Measurements from ENCODE around the gene PHOX2B. TPM values are rescaled to one million over a fixed set of nuclear protein-coding genes. Genes with fewer than 3 reads are reported as not detected.
"Not testable (repeated sequence)": the region's sequence is repeated elsewhere in the genome, so short reads cannot be mapped to it uniquely, and the experiment has no call there.

The PHOX2B gene
- total RNA-seq, 1 donor from 2014 or later, result 0.26 TPM

DNA sequence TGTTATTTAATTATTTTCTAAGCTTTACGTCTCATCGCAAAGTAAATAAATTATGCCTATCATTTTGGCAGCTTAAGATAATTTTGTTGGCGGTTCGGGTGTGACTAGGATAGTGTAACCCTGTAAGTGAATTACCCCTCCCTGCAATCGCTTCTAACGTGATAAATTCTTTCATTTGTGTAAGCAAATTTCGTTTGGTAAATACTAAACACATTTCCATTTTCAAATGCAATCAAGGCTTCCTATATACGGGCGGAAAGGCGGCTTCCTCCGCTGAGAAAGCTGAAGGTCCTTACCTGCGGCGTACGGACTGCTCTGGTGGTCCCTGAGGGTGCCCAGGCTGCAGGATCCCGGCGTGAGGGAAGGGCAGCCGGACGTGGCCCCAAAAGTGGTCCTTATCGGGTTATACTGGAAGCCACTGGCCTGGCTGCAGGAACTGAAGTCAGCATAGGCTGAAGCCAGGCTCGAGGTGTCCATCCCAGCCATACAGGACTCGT lies 403 bp downstream of the PHOX2B start:
- no peak for DNase-seq (ENCODE audit: low spot score)

DNA sequence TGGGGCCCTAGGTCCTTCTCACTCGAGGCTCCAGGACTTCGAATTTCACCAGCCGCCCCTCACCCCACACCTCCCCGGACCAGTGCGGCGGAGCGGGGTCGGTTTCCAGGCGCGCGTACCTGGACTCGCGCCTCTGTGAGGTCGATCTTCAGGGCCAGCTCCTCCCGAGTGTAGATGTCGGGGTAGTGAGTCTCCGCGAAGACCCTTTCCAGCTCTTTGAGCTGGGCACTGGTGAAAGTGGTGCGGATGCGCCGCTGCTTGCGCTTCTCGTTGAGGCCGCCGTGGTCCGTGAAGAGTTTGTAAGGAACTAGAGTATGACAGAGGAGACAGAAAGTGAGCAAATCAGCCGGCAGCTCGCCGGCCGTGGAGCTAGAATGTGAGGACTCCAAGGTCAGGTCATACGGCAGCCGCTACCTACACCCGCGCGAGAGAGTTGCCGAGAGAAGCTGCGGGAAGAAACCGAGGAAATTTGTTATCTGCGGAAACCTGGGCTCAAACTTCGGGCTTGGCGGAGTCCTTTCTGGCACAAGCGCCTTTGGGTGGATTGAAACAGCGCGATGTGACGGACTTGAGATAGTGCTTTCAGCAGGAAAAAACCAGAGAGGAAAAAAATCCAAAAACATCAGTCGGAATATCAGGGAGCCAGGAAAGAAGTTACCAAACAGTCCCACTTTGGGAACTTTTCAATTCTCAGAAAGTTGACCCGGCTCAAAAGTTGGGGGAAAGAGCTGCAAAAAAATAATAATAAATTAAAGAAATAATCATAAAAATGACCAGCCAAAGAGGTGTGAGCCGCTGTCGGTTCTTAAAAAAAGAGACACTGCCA lies 1.1 kb downstream of the PHOX2B start:
- DNase-seq (ENCODE audit: low spot score), result no peak

DNA sequence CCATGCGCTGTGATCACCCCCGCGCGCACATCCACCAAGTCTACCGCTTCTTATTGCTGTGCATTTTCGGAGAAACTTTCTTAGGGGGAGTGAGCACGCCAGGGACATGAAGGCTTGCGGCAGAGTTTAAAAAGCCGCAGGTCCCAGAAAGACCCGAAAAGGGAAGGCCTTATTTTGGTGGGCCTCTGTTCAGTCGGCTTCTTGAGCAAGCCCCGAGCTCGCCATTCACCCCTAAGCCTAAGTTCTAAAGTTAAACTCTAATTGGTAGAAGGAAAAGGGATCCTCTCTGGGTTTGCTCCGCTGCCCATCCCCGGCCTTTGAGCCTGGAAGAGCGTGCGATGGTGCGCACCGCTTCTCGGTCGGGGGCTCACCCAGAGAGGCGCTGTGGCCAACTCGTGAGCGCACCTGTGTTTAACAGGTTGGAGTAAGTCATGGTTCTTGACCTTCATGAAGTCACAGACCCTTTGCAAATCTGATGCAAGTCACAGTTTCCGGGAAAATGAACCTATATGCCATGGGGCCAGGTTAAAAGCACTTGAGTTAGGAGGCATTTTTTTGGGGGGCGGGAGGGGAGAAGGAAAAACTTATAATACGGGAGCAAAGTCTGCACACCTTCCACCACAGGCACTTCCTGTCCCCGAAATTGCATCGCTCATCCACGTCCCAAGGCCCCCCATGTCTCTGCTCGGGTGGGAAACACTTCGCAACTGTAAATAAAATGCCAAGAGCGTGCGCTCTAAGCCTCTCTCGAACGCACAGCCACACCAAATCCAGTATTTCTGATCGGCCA lies 1.9 kb downstream of the PHOX2B start:
- no peak for DNase-seq (ENCODE audit: low spot score)

DNA sequence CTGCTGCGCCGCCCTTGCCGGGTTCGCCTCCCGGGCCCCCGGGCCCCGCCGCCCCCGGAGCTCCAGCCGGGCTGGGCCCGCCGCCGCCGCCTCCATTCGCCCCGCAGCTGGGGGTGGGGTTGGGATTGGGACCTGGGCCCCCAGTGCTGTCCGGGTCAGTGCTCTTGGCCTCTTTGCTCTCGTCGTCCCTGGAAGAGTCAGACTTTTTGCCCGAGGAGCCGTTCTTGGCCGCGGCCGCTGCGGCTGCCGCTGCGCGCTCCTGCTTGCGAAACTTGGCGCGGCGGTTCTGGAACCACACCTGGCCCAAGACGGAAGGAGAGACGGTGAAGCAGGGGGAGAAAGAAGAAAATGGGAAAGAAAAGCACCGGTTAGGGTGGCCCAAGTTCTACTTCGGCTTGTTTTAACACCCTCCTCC lies 2.5 kb downstream of the PHOX2B start:
- no peak for DNase-seq (ENCODE audit: low spot score)

DNA sequence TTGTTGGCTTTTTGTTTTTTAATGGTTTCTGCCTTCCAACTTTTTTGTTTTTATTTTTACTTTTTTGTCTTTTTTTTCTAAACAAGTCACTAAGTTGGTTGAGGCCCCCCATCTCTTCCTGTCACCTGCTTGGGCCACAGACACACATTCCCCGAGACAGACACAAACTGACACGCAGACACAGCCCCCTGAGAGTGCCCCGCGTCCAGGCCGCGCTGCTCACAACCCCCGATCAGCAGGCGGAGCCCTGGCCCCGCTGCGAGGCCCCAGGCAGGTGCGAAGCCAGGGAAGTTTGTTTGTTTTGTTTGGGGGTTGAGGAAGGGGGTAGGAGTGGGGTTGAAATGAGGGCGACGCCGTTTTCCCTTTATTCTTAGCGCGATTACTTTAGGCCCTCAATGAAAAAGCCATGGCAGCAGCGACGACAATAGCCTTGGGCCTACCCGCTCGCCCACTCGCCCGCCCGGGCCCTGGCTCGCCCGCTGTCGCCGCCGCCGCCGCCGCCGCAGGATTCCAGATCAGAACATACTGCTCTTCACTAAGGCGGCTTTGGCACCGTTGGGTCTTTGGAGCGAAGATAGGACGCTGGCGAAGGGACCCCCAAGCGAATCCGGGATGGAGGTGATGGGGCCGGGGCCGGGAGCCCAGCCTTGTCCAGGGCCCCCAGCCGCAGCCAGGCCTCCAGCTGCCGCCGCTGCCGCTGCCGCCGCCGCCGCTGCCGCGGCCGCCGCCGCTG lies 3.1 kb downstream of the PHOX2B start:
- DNase-seq (ENCODE audit: low spot score), result no peak

DNA sequence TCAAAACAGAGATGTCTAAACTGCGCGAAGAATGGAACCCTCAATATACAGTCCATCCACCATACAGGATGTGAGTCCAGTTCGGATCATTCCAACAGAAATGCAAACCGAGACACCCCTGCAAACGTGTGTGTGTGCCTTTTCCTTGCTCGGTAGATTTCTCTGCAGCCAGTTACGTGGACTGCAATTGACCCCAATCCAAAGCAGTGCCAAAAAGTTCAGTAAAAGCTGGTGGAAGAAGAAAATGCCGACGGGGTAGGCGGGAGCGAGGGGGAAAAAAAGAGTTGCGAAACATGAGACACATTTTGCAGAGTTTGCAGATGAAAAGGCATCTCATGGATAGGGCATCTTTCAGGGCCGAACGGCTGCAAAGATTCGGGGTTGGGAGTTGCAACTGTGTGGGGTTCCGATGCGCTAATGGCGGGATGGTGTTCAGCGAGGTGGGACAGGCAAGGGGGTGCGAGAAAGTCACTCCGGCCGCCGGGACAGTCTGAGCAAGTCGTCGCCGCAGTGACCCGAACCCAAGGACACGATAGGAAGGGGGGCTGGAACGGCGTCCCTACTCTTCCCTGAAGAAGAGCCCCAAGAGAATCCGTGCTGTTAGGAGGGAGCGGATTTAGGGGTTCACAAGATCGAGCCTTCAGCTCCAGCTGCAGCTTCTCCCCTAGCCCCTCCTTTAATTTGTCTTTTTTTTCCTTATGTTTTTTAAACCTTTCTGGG lies 3.8 kb downstream of the PHOX2B start:
- no peak for DNase-seq (ENCODE audit: low spot score)

DNA sequence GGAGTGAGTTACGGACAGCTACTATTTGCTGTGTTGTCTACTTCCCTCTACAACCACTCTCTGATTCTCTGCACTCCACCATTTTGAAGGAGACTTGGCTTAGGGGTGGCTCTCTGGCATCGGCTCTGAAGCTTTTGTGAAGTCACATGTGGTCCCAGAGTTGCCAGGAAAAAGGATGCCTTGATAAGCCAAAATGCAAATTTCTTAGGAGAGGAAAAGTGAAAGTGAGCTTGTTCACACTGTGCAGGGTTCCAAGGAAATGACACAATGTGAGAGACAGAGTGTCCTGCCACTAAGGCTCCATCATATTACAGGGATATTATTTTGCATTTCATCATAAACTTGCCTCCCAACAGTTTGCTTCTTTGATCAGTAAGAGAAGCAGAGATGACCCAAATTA lies 7.2 kb downstream of the PHOX2B start:
- no peak for DNase-seq (ENCODE audit: low spot score)

DNA sequence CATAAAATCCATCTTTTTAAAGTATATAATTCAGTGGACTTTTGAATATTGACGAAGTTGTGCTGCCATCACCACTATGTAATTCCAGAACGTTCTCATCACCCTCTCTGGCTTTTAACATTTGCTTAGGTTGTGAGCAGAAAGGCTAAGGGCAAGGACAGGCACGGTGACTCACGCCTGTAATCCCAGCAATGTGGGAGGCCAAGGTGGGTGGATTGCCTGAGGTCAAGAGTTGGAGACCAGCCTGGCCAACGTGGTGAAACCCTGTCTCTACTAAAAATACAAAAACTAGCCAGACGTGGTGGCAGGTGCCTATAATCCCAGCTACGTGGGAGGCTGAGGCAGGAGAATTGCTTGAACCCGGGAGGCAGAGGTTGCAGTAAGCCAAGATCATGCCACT lies 11.0 kb downstream of the PHOX2B start:
- not testable (repeated sequence) for DNase-seq (ENCODE audit: low spot score)

DNA sequence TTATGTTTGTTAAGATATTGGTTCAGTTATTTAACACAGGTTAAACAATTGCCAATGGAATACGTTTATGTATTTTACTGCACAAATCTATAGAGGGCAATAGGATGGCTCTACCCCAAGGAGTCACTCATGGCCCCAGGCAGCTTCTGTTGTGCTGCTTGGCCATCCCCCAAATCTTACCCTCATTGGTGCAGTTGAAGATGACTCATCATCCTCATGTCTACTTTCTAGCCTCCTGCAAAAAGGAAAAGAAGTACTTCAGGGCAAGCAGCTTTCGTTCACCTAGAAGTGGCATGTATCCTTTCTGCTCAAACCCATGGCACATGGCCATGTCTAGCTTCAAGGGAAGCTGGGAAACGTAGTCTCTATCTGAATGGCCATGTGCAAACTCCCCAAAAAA lies 14.2 kb downstream of the PHOX2B start:
- DNase-seq (ENCODE audit: low spot score), result no peak

DNA sequence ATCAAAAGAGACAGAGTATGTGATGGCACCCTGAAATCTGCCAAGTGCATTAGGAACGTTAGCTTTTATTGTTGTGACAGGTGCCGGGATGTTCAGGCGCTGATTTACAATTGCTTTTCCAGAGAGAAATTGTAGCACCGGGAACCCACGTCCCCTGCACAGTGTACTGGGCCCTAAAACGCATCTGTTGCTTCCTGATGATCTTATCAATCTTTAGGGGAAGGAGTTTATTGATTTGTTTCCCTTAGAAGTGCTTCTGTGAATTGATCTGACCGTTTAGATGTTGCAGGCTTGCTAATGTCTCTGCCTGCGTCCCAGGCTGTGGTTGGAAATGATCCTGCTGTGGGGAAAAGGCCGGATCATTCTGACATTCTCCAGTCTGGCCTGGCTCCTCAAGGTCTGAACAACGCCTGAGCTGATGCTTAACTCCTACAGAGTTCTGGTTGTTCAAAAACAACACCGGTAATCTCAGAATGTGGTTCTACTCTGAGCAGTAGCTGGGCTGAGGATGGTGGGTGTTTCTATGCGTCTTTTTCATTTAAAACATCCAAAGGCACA lies 16.9 kb downstream of the PHOX2B start:
- no peak for DNase-seq (ENCODE audit: low spot score)

DNA sequence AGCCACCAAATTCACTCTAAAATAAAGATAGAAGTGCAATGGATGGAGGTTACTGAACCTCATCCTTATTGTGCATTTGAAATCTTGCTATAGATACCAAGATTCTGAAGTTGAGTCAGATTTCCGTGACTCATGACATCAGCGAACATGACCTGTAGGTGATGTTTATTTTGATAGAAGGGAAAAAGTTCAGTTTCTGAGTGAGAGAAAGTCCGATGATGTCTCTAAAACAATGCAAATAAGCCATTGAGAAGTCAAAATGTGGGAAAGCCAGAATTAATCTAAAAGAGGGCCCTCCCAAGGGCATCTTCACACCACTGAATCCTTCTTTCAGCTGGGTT lies 20.0 kb downstream of the PHOX2B start:
- no peak for DNase-seq (ENCODE audit: low spot score)

DNA sequence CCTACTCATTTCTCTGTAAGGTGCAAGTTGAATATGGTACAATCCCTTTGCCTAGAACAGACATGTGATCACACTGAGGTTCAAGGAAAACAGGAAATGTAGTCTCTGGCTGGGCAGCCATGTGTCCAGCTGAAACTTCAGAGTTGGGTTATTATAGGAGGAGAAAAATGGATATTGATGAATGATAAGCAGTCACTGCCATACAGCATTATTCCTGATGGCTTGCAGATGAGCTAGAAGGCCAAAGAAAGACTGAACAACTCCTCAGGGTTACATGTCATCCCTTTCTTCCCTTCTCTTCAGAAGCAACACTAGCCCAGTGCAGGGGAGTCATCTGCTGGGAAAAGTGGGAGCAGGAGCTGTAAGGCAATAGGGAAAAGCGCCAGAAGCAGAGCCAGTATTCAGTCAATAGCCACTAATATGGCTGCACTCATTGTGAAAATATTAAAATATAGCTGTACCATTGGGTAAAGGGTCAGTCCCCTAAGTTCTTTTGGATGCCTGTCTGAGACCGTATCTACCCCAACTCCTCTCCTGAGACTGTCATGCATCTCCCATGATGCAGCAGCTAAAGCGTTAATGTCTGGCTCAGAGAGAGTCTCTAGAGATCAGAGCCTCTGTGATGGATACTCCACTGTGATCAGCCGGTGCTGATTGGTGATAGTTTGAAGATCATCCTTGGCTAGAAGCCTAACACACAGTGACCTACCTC lies 20.5 kb downstream of the PHOX2B start:
- no peak for DNase-seq (ENCODE audit: low spot score)

DNA sequence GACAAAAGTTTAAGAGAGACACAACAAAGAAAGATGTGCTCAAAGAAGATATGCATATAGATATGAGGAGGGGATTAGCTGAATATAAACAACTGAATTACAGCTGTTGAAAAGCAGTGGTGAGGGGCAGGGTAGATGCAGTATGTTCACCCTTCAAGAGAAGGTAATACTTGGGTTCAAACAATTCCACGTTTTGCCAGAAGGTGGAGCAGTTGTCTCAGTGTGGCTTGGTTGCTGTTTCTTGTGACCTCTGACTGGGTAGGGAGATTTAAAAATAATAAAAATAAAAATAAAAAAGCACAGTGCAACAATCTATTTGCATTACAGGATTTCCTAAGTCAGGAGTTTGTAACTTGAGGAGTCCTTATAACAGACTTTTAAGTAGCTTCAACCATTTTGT lies 23.3 kb downstream of the PHOX2B start:
- no peak for DNase-seq (ENCODE audit: low spot score)

DNA sequence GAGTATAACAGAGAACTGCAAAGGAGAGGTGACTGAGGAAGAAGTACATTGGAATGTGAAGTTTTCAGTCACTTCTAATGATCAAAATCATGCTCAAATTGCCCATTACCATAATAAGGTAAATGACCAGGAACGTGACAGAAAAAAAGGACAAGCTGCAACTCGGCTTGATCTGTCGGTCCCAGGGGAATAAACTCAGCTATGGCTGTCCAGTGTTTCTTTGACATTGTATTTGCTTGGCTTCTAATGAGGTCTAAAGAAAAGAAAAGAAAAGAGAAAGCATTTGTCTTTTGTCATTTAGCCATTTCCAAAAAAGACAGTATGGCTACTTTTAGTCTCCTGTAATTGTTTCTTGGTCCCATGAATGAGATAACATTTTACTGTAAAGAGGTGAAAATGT lies 25.2 kb downstream of the PHOX2B start:
- DNase-seq (ENCODE audit: low spot score), result no peak

DNA sequence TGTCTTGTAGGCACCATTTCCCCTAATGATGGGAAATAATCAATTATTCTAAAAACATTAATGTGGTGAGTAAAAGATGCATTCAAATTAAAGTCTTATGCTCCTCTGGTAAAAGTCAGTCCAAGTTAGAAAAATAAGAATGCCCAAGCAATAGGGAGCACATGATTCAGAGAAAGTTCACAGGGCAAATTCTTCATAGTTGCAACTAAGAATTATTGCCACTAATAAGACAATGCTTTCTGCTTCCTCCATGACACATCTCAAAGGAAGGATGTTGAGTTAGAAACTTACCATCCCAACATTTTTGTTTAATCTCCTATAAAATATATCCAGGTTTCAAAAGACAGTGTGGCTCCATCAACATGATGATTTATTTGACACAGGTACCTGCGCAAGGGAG lies 26.3 kb downstream of the PHOX2B start:
- no peak for DNase-seq (ENCODE audit: low spot score)

DNA sequence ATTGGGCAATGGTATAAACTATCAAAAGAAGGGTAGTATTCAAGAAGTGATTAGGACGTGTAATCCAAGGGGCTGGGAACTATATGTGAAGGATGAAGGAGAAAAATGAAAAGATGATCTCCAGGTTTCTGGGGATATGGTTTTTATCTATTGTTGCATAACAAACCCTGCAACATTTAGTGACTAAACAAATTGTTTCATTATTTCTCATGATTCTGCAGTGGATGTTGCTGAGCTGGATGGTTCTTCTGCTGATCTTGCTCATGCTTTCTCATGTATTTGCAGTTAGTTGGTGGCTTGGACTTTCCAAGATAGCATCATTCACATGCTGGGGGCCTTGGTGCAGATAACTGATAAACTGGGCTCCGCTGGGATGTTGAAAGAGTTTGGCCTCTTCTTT lies 29.1 kb downstream of the PHOX2B start:
- no peak for DNase-seq (ENCODE audit: low spot score)

DNA sequence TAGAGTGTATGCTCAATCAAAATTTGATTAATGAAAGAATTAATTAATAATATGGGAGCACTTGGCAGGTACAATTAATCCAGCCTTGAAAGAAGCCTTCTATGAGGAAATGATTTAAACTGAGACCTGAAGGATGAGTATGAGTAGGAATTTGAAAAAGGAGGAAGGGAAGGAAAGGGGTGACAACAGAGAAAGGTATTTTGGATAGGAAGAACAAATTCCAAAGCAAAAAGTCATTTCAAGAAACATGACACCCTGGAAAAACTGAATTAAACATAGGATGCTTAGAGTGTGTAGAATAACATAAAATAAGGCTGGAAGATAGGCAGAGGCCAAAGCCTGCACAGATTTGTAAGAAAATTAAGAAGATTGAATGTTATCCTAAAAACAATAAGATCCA lies 29.6 kb downstream of the PHOX2B start:
- no peak for DNase-seq (ENCODE audit: low spot score)

DNA sequence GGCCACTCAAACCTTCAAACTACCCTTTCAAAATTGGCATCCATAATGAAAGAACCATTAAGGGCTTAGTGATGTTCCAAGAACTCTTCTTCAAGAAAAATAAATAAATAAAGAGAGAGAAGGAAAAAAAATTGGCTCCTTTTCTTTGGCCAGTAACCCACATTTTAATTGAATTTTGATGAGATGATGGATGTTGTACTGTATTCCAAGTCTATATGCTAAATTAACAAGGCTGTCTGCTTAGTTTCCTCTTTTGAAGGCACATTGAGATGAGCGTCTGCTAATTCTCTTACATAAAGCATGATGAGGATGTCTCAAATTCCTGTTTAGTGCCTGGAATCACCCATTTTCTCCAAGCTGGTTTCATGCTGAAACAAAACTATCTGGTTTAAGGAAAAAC lies 33.4 kb downstream of the PHOX2B start:
- DNase-seq (ENCODE audit: low spot score), result no peak

DNA sequence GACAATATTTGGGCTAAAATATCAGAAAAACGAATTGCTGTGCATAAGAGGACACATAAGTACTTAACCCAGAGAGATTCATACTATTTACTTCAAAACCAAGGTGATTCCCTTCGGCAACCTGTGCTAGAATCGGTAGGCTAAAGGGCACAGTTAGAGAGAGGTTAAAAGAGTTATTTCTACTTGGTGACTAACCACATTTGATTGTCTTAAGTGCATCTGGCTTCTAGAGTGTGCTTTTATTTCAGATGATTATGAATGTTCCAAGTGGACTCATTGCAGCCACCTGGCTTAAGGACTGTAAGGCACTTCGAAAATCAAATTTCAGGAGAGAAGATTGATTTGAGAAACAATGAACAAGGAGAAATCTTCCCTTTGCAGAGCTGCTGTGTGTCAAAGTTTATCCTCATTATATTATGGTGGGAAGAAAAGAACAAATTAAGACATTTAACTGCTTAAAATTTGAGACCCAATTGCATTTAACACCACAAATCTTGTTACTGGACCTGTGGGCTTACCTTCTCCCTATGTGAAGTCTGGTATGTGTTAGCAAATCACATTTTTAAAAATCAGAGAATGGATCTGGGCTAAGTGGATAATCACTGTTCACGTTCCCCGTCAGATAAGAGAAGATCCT lies 34.0 kb downstream of the PHOX2B start:
- DNase-seq (ENCODE audit: low spot score), result no peak

DNA sequence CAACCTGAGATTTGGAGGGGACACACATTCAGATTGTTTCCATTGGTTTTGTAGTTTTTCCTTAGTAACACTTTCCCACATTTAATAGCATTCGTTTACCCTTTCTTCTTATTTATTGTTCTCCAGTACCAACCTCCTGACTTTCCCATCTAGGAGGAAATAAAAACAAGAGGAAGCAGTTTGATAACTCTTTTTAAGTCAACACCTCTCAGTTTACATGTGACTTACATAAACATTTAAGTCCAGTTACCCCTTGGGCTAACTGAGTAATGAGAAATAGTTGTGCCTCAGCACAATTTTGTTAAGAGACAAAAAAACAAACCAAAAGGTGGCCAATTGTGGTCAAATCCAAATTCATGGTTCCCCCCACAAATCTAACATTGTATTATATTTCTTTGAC lies 34.8 kb downstream of the PHOX2B start:
- DNase-seq (ENCODE audit: low spot score), result no peak

Data from mucosa of gallbladder (tissue), 1 donor.